Liver (tissue), 3 donors: ENCODE data around the gene AP5B1.

Experiments
- JUND ChIP-seq, 2 donors: IDR thresholded peaks; 2 replicates each; pipeline ENCODE4 v1.6.1; 2016; ENCODE audit warnings: antibody characterized with exemption in 2 of 2
- RAD21 ChIP-seq, 2 donors: IDR thresholded peaks; 2 replicates each; pipeline ENCODE4 v1.6.1; 2016; ENCODE audit warnings: antibody characterized with exemption in 2 of 2, mild to moderate bottlenecking in 2 of 2
- SP1 ChIP-seq: IDR thresholded peaks from 2 replicates; pipeline ENCODE4 v1.6.1; 2018; ENCODE audit warnings: antibody characterized with exemption, mild to moderate bottlenecking
- YY1 ChIP-seq: IDR thresholded peaks from 2 replicates; pipeline ENCODE4 v1.6.1; 2016; ENCODE audit warnings: antibody characterized with exemption, mild to moderate bottlenecking
- TF ChIP-seq, protein P1 (sequence below): fragments of 150-350 bp; IDR thresholded peaks from 2 replicates; pipeline ENCODE4 v1.5.1; 2017; ENCODE audit warnings: improper control_type of control experiment, low read depth, low read length; ENCODE audit not compliant: missing input control
- TF ChIP-seq, protein P2 (sequence below): IDR thresholded peaks from 2 replicates; pipeline ENCODE4 v1.6.1; 2016; ENCODE audit warnings: antibody characterized with exemption
- TF ChIP-seq, protein P3 (sequence below): IDR thresholded peaks from 2 replicates; pipeline ENCODE4 v1.6.1; 2016; ENCODE audit warnings: antibody characterized with exemption, mild to moderate bottlenecking
- TF ChIP-seq, protein P4 (sequence below): IDR thresholded peaks from 2 replicates; pipeline ENCODE4 v1.6.1; 2016; ENCODE audit warnings: antibody characterized with exemption
- donor health status: healthy.
- donor health status: healthy.

DNA sequence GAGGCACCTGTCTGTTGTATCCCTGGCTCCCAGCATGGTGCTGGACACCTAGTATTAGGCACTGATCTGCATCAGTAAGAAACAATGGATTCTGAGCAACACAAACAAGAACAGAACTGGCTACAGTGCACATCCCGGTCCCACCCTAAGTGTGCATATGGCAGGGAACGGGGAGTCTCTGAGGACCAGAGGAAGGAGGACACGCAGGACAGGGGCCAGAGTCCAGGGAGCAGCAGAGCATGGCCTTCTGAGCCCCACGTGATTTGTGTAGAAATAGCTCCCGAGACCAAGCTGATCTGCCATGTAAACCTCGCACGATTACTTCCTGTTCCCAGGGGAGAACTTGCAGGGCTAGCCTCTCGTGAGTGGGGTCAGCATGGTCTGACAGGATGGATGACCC lies 40.3 kb upstream of the AP5B1 start:
- TF ChIP-seq, protein P1, sequence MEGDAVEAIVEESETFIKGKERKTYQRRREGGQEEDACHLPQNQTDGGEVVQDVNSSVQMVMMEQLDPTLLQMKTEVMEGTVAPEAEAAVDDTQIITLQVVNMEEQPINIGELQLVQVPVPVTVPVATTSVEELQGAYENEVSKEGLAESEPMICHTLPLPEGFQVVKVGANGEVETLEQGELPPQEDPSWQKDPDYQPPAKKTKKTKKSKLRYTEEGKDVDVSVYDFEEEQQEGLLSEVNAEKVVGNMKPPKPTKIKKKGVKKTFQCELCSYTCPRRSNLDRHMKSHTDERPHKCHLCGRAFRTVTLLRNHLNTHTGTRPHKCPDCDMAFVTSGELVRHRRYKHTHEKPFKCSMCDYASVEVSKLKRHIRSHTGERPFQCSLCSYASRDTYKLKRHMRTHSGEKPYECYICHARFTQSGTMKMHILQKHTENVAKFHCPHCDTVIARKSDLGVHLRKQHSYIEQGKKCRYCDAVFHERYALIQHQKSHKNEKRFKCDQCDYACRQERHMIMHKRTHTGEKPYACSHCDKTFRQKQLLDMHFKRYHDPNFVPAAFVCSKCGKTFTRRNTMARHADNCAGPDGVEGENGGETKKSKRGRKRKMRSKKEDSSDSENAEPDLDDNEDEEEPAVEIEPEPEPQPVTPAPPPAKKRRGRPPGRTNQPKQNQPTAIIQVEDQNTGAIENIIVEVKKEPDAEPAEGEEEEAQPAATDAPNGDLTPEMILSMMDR: no peak
- TF ChIP-seq RAD21 (IDR thresholded peaks at IDR 0.05) (no peak), JUND (IDR thresholded peaks at IDR 0.05) (no peak), YY1 (peak; percentile 46), SP1 (peak; percentile 66)
- TF ChIP-seq, protein P2, sequence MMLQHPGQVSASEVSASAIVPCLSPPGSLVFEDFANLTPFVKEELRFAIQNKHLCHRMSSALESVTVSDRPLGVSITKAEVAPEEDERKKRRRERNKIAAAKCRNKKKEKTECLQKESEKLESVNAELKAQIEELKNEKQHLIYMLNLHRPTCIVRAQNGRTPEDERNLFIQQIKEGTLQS: no peak
- TF ChIP-seq, protein P3, sequence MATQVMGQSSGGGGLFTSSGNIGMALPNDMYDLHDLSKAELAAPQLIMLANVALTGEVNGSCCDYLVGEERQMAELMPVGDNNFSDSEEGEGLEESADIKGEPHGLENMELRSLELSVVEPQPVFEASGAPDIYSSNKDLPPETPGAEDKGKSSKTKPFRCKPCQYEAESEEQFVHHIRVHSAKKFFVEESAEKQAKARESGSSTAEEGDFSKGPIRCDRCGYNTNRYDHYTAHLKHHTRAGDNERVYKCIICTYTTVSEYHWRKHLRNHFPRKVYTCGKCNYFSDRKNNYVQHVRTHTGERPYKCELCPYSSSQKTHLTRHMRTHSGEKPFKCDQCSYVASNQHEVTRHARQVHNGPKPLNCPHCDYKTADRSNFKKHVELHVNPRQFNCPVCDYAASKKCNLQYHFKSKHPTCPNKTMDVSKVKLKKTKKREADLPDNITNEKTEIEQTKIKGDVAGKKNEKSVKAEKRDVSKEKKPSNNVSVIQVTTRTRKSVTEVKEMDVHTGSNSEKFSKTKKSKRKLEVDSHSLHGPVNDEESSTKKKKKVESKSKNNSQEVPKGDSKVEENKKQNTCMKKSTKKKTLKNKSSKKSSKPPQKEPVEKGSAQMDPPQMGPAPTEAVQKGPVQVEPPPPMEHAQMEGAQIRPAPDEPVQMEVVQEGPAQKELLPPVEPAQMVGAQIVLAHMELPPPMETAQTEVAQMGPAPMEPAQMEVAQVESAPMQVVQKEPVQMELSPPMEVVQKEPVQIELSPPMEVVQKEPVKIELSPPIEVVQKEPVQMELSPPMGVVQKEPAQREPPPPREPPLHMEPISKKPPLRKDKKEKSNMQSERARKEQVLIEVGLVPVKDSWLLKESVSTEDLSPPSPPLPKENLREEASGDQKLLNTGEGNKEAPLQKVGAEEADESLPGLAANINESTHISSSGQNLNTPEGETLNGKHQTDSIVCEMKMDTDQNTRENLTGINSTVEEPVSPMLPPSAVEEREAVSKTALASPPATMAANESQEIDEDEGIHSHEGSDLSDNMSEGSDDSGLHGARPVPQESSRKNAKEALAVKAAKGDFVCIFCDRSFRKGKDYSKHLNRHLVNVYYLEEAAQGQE: no peak
- TF ChIP-seq, protein P4, sequence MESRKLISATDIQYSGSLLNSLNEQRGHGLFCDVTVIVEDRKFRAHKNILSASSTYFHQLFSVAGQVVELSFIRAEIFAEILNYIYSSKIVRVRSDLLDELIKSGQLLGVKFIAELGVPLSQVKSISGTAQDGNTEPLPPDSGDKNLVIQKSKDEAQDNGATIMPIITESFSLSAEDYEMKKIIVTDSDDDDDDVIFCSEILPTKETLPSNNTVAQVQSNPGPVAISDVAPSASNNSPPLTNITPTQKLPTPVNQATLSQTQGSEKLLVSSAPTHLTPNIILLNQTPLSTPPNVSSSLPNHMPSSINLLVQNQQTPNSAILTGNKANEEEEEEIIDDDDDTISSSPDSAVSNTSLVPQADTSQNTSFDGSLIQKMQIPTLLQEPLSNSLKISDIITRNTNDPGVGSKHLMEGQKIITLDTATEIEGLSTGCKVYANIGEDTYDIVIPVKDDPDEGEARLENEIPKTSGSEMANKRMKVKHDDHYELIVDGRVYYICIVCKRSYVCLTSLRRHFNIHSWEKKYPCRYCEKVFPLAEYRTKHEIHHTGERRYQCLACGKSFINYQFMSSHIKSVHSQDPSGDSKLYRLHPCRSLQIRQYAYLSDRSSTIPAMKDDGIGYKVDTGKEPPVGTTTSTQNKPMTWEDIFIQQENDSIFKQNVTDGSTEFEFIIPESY: no peak
